Neural crest cell (in vitro differentiated cells): ENCODE results near the gene USP47. TPM values are rescaled to one million over a fixed set of nuclear protein-coding genes. Genes with fewer than 3 reads are reported as not detected.

Experiments used
- DNase-seq: peaks from one replicate; pipeline ENCODE4 v3.0.0; 2021; ENCODE audit warnings: low read depth, mixed read lengths, low spot score
- H3K27ac Mint-ChIP-seq: one replicate; pipeline ENCODE4 v1.8.0; 2021; ENCODE audit warnings: mild to moderate bottlenecking, mixed read lengths; ENCODE audit not compliant: unreplicated experiment
- H3K27me3 Mint-ChIP-seq: 2 replicates; pipeline ENCODE4 v1.8.0; 2021; ENCODE audit warnings: low read depth, mild to moderate bottlenecking, mixed read lengths
- H3K36me3 Mint-ChIP-seq: 2 replicates; pipeline ENCODE4 v1.8.0; 2021; ENCODE audit warnings: low read depth, mild to moderate bottlenecking, mixed read lengths
- H3K4me1 Mint-ChIP-seq: 2 replicates; pipeline ENCODE4 v1.8.0; 2021; ENCODE audit warnings: mixed read lengths
- H3K4me3 Mint-ChIP-seq: one replicate; pipeline ENCODE4 v1.8.0; 2021; ENCODE audit warnings: mild to moderate bottlenecking, mixed read lengths
- H3K9me3 Mint-ChIP-seq: 2 replicates; pipeline ENCODE4 v1.8.0; 2021; ENCODE audit warnings: mixed read lengths
- total RNA-seq: library from RNA; stranded (reverse); gene quantifications from 2 replicates; pipeline ENCODE4 v1.2.1, GENCODE V29; 2021
- TF ChIP-seq, protein P1 (sequence below): fragments of 200-600 bp; sonication (generic); conservative IDR thresholded peaks from 2 replicates; pipeline ENCODE4 v1.5.0; 2021; ENCODE audit warnings: antibody characterized with exemption, mild to moderate bottlenecking

USP47 gene
- total RNA-seq, 1 donor from 2014 or later: 58.9 TPM

DNA sequence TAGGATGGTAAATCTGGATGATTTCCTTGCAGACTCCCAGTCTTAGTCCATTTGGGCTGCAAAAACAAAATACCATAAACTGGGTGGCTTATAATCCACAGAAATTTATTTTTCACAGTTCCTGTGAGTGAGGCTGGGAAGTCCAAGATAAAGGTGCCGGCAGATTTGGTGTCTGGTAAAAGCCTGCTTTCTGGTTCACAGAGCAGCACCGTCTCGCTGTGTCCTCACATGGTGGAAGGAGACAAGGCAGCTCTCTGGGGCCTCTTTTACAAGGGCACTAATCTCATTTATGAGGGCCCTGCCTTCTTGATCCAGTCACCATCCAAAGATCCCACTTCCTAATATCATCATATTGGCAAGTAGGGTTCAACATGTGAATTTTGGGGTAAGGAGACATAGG lies 8.9 kb downstream of the USP47 start:
- TF ChIP-seq, protein P1, sequence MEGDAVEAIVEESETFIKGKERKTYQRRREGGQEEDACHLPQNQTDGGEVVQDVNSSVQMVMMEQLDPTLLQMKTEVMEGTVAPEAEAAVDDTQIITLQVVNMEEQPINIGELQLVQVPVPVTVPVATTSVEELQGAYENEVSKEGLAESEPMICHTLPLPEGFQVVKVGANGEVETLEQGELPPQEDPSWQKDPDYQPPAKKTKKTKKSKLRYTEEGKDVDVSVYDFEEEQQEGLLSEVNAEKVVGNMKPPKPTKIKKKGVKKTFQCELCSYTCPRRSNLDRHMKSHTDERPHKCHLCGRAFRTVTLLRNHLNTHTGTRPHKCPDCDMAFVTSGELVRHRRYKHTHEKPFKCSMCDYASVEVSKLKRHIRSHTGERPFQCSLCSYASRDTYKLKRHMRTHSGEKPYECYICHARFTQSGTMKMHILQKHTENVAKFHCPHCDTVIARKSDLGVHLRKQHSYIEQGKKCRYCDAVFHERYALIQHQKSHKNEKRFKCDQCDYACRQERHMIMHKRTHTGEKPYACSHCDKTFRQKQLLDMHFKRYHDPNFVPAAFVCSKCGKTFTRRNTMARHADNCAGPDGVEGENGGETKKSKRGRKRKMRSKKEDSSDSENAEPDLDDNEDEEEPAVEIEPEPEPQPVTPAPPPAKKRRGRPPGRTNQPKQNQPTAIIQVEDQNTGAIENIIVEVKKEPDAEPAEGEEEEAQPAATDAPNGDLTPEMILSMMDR: no peak
- Mint-ChIP-seq H3K36me3 (peaks cover 3% of the 10 kb centered on the region), H3K27me3 (no peaks in the 10 kb centered on the region), H3K4me1 (peaks cover 49% of the 10 kb centered on the region), H3K4me3 (no peak overlapping the region), H3K27ac (no peak overlapping the region), H3K9me3 (peaks cover 2% of the 10 kb centered on the region)
- DNase-seq: no peak

- no peak for DNase-seq
- peaks cover 24% of the 10 kb centered on the region for H3K4me1 Mint-ChIP-seq
- no peaks in the 10 kb centered on the region for H3K27me3 Mint-ChIP-seq
- H3K9me3 Mint-ChIP-seq: peaks cover 2% of the 10 kb centered on the region
- no peak overlapping the region for H3K4me3 Mint-ChIP-seq
- peaks cover 3% of the 10 kb centered on the region for H3K36me3 Mint-ChIP-seq
- H3K27ac Mint-ChIP-seq: no peak overlapping the region
- TF ChIP-seq, protein P1: no peak
These were observed 14.9 kb downstream of the USP47 start for GRCh38 chr11:11856638-11857037.

- H3K4me3 Mint-ChIP-seq: no peak overlapping the region
- peaks cover 2% of the 10 kb centered on the region for H3K9me3 Mint-ChIP-seq
- peaks cover 3% of the 10 kb centered on the region for H3K36me3 Mint-ChIP-seq
- DNase-seq: no peak
- H3K27me3 Mint-ChIP-seq: no peaks in the 10 kb centered on the region
- TF ChIP-seq, protein P1: no peak
- H3K27ac Mint-ChIP-seq: no peak overlapping the region
- peaks cover 16% of the 10 kb centered on the region for H3K4me1 Mint-ChIP-seq
These were observed 16.0 kb downstream of the USP47 start for GRCh38 chr11:11857769-11858168.

- H3K9me3 Mint-ChIP-seq: no peaks in the 10 kb centered on the region
- no peaks in the 10 kb centered on the region for H3K36me3 Mint-ChIP-seq
- peaks cover 9% of the 10 kb centered on the region for H3K4me1 Mint-ChIP-seq
- H3K4me3 Mint-ChIP-seq: no peak overlapping the region
- no peaks in the 10 kb centered on the region for H3K27me3 Mint-ChIP-seq
- TF ChIP-seq, protein P1: no peak
- no peak for DNase-seq
- no peak overlapping the region for H3K27ac Mint-ChIP-seq
These were observed 16.9 kb downstream of the USP47 start for GRCh38 chr11:11858676-11859075.

DNA sequence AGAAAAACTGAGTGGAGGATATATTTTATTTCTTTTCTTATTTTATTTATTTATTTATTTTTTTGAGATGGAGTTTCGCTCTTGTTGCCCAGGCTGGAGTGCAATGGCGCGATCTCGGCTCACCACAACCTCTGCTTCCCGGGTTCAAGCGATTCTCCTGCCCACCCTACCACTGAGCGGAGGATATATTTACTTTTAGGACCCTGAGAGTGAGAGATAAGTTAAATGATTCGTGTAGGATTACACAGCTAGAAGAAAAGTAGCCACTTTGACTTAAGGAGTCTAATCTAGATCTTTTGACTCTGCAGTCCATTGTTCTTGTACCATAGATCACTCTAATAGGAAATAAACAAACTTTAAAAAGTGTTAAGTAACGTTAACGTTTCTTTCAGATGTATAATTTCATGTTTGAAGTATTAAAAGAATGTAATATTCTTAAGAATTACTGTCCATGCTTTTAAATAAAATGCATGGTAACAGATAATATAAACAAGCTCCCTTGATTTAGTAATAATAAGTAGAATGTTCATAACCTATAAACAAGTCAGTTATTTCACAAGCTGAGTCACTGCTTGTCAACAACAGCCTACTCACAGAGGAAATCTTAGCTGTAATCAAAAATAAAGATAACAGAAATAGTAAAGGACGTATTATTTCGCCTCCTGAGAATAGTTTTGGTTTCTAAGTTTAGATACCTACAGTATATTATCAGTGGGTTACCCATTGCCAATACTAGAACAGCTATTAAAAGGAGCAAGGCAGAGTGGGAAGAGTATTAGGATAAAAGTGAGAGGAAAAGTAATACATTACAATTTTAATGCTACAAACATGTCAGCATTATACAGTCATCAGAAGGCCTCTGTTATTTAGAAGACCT lies 18.6 kb downstream of the USP47 start:
- H3K4me3 Mint-ChIP-seq: no peak overlapping the region
- H3K27ac Mint-ChIP-seq: no peak overlapping the region

More for the DNA sequence above, 18.6 kb downstream of the USP47 start:
- TF ChIP-seq, protein P1: no peak
- Mint-ChIP-seq H3K9me3 (no peaks in the 10 kb centered on the region), H3K4me1 (peaks cover 13% of the 10 kb centered on the region), H3K36me3 (peaks cover 3% of the 10 kb centered on the region), H3K27me3 (no peaks in the 10 kb centered on the region)
- DNase-seq: no peak
